GM18511 (cell line): ENCODE measurements around the gene CCR8.
"Not testable (repeated sequence)": the region's sequence is repeated elsewhere in the genome, so short reads cannot be mapped to it uniquely, and the experiment has no call there.

Experiments
- ATAC-seq: cut with Tn5 transposase; IDR thresholded peaks from one replicate; pipeline ENCODE4 v1.9.1; 2021; ENCODE audit warnings: mild to moderate bottlenecking, moderate library complexity; ENCODE audit not compliant: unreplicated experiment

The CCR8 gene

GRCh38 chr3:39346785-39347585 is 17.5 kb downstream of the CCR8 start:
- peak; percentile 86 for ATAC-seq

DNA sequence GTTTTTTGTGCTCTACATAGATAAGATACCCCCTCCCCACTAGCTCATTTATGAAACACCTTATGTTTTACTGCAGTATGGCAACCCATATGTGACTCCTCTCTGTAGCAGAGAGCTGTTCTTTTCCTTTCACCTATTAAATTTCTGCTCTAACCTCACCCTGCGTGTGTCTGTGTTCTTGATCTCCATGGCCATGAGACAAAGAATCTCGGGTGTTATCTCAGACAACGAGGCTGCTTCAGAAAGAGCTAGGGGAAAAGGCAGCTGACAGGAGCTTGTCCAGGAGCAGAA is 18.0 kb downstream of the CCR8 start:
- ATAC-seq = no peak

GRCh38 chr3:39349080-39349479 is 19.6 kb downstream of the CCR8 start:
- ATAC-seq = no peak

GRCh38 chr3:39350714-39351113 is 21.2 kb downstream of the CCR8 start:
- ATAC-seq = no peak

GRCh38 chr3:39351134-39351533 is 21.6 kb downstream of the CCR8 start:
- ATAC-seq = not testable (repeated sequence)

GRCh38 chr3:39353168-39353927 is 23.8 kb downstream of the CCR8 start:
- not testable (repeated sequence) for ATAC-seq

- no peak for ATAC-seq
Observed at GRCh38 chr3:39358333-39358732, 28.8 kb downstream of the CCR8 start.

DNA sequence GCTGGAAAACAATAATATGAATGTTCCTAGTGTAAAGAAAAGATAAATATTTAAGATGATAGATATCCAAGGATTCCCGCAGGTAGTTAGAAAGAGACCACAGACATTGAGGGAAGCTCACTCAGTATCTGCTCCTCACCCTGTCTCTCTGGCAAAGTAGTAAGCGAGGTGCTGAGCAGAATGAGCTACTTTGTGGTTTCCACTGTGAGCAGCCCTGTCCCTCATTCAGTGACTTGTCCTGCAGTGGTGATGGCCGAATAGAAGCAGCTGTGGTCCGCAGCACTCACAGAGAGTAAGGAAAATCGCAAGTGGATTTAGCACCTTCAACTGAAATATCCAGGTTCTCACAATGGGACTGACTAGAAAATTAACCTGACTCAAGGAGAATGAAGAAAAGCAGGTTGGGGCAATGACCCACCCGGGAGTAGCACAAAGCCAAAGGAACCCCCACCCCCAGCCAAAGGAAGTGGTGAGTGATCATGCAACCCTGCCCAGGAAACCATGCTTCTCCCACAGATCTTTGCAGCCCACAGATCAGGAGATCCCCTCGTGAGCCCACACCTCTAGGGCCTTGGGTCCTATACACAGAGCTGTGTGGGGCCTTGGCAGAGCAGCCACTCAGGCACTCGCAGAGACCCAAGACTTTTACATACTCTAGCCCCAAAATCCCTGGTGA is 31.9 kb downstream of the CCR8 start:
- ATAC-seq = peak; percentile 56

GRCh38 chr3:39362192-39362591 is 32.7 kb downstream of the CCR8 start:
- ATAC-seq = no peak

GRCh38 chr3:39362812-39363211 is 33.3 kb downstream of the CCR8 start:
- ATAC-seq = no peak

GRCh38 chr3:39370450-39370849 is 40.9 kb downstream of the CCR8 start:
- ATAC-seq = not testable (repeated sequence)

GRCh38 chr3:39372833-39373232 is 43.3 kb downstream of the CCR8 start:
- ATAC-seq = no peak

GRCh38 chr3:39376959-39377634 is 47.6 kb downstream of the CCR8 start:
- no peak for ATAC-seq

GRCh38 chr3:39378088-39378487 is 48.6 kb downstream of the CCR8 start:
- ATAC-seq = peak; percentile 76

DNA sequence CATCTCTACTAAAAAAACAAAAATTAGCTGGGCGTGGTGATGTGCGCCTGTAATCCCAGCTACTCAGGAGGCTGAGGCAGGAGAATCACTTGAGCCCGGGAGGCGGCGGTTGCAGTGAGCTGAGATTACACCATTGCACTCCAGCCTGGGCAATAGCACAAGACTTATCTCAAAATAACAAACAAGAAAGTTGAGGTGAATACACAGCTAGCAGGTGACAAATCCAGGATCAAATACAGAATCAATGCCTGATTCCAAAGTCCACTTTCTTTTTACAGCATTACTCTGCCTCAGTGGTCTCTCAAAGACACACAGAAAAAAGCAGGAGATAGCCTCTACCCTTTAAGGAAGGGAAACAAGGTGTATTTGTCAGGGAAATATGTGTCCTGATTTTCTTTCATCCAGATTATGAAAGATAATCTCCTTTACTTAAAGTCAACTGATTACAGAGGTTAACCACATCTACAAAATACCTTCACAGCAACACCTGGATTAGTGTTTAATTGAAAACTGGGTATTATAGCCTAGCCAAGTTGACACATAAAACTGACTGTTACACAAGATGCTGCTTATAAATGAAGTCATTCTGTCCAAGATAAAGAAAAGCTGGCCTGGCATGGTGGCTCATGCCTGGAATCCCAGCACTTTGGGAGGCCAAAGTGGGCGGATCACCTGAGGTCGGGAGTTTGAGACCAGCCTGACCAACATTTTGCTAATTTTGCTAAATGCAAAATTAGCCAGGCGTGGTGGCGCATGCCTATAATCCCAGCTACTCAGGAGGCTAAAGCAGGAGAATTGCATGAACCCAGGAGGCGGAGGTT is 49.7 kb downstream of the CCR8 start:
- no peak for ATAC-seq

GRCh38 chr3:39379778-39380155 is 50.3 kb downstream of the CCR8 start:
- ATAC-seq = no peak

DNA sequence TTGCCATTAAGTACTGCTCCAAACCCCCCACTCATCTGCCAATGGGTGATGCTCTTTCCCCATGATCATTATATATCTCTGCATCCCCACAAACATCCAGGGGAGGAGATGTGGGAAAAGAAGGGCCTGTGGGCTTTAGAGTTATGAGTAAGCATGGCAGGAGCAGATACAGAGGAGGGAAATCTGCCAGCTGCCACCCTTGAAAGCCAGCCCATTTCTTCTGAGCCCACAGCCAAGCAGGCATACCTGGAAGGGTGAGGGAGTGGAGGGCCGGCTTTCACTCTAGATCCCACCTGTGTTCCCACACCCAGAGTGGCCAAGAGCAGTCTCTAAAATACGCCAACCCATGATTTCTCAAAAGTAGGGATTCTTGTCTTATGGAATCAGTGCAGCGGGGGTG is 51.9 kb downstream of the CCR8 start:
- ATAC-seq = no peak
